ENCODE data around the gene NOS1AP.

- TF ChIP-seq YY1 (IDR thresholded peaks at IDR 0.05; ENCODE audit: extremely low read depth, insufficient replicate concordance, low read depth, low read length) = no peak
- no peak for TF ChIP-seq ZNF274 (IDR thresholded peaks at IDR 0.05; ENCODE audit: low read depth, low read length)
- TF ChIP-seq CTCF (IDR thresholded peaks at IDR 0.05 in 2 of 3, conservative IDR thresholded peaks at IDR 0.05 in 1 of 3; ENCODE audit: borderline replicate concordance in 1 of 3, insufficient read depth in 1 of 3, low read depth in 2 of 3, low read length in 2 of 3) = no peak
- TF ChIP-seq EZH2 (IDR thresholded peaks at IDR 0.05) = no peak
- 0 out of 2 replicates have a peak, but pooled peaks have one; percentile 15 for TF ChIP-seq CEBPB (IDR thresholded peaks at IDR 0.05; ENCODE audit: low read depth)
- TF ChIP-seq ATF3 (IDR thresholded peaks at IDR 0.05) = no peak
- TF ChIP-seq TCF7L2 (IDR thresholded peaks at IDR 0.05; ENCODE audit: borderline replicate concordance, extremely low read depth, insufficient read depth, insufficient read length) = no peak
- TF ChIP-seq EZH2phosphoT487 (IDR thresholded peaks at IDR 0.05; ENCODE audit: borderline replicate concordance) = no peak
- TF ChIP-seq POLR2A (IDR thresholded peaks at IDR 0.05; ENCODE audit: borderline replicate concordance, extremely low read depth, insufficient read depth, insufficient read length) = no peak
- no peak for TF ChIP-seq REST (IDR thresholded peaks at IDR 0.05; ENCODE audit: low read depth)
- no peak for TF ChIP-seq RAD21 (IDR thresholded peaks at IDR 0.05; ENCODE audit: low read depth)
These were observed 59.3 kb downstream of the NOS1AP start for GRCh38 chr1:162128693-162129356.
